K562 (cell line): ENCODE data around the gene TGFBR3L. TPM values are rescaled to one million over a fixed set of nuclear protein-coding genes. Genes with fewer than 3 reads are reported as not detected.

Source experiments
- CEBPG ChIP-seq, 3 experiments: fragments of 200-800 bp in 1 of 3; sonication (Bioruptor generic) in 1 of 3; sonication (generic) in 1 of 3; formaldehyde crosslinking in 1 of 3; IDR thresholded peaks in 2 of 3; conservative IDR thresholded peaks in 1 of 3; 2 replicates each; pipeline versions ENCODE4 v1.6.1 to v1.8.0; 2016 to 2022; ENCODE audit warnings: missing compliant biosample characterization in 2 of 3, missing genetic modification characterization in 2 of 3, mild to moderate bottlenecking in 1 of 3, missing genetic modification reagents in 1 of 3
- DDX20 ChIP-seq: fragments of 450-650 bp; IDR thresholded peaks from 2 replicates; pipeline ENCODE4 v1.6.1; 2016; ENCODE audit warnings: missing genetic modification characterization, low read depth, mild to moderate bottlenecking, missing compliant biosample characterization, moderate library complexity
- EZH2 ChIP-seq: IDR thresholded peaks from 2 replicates; pipeline ENCODE4 v1.6.1; 2012; ENCODE audit warnings: low read depth, mild to moderate bottlenecking, inconsistent platforms, low read length, borderline replicate concordance
- FOXK2 ChIP-seq, 2 experiments: fragments of 450-650 bp; IDR thresholded peaks in 1 of 2; conservative IDR thresholded peaks in 1 of 2; 2 replicates each; pipeline ENCODE4 v1.6.1; 2016; ENCODE audit warnings: low read depth in 2 of 2, mild to moderate bottlenecking in 1 of 2
- FOXP1 ChIP-seq: sonication (generic); formaldehyde crosslinking; IDR thresholded peaks from 2 replicates; pipeline ENCODE4 v1.8.0; 2022; ENCODE audit warnings: mild to moderate bottlenecking, missing genetic modification reagents
- NR2F6 ChIP-seq: fragments of 450-650 bp; formaldehyde crosslinking; IDR thresholded peaks from 2 replicates; pipeline ENCODE4 v1.4.0; 2020; ENCODE audit warnings: mild to moderate bottlenecking
- POLR2AphosphoS5 ChIP-seq: IDR thresholded peaks from 2 replicates; pipeline ENCODE4 v1.6.1; 2011; ENCODE audit warnings: mild to moderate bottlenecking, low read depth, low read length, moderate library complexity; ENCODE audit not compliant: control insufficient read depth, insufficient read depth
- POLR2G ChIP-seq: fragments of 200-400 bp; formaldehyde crosslinking; IDR thresholded peaks from 2 replicates; pipeline ENCODE4 v1.6.1; 2017; ENCODE audit warnings: low read depth, mild to moderate bottlenecking, antibody characterized with exemption, low read length, moderate library complexity
- PRPF4 ChIP-seq: fragments of 200-400 bp; formaldehyde crosslinking; IDR thresholded peaks from one replicate; pipeline ENCODE4 v1.6.1; 2017; ENCODE audit warnings: low read length, low read depth, mild to moderate bottlenecking; ENCODE audit not compliant: insufficient read depth, poor library complexity, severe bottlenecking
- ZNF740 ChIP-seq, 3 experiments: fragments of 200-800 bp in 1 of 3; sonication (Bioruptor generic) in 1 of 3; sonication (generic) in 1 of 3; formaldehyde crosslinking in 1 of 3; IDR thresholded peaks; 2 replicates each; pipeline versions ENCODE4 v1.6.1 to v1.8.0; 2016 to 2022; ENCODE audit warnings: mild to moderate bottlenecking in 2 of 3, missing compliant biosample characterization in 2 of 3, missing genetic modification characterization in 2 of 3, missing genetic modification reagents in 1 of 3
- polyA plus RNA-seq, 8 experiments: library from polyadenylated mRNA; depleted of rRNA in 4 of 8; stranded (reverse) in 5 of 8; unstranded in 3 of 8; fragments of >200 nt; fragmentation: Nextera tagmentation in 2 of 8; fragmentation: Illumina TruSeq in 1 of 8; extraction: Ambion mirVana in 2 of 8; extraction: Trizol in 1 of 8; gene quantifications; 2 replicates each; pipeline versions ENCODE4 v1.2.1 to v1.2.3, GENCODE V29; 2011 to 2014; ENCODE audit warnings: inconsistent platforms in 1 of 8, missing spikeins in 1 of 8
- total RNA-seq, 7 experiments: library from RNA; depleted of rRNA in 6 of 7; stranded (reverse); fragments of >200 nt in 6 of 7; fragmentation: Illumina TruSeq in 2 of 7; extraction: Trizol in 2 of 7; gene quantifications; 2 replicates each; pipeline versions ENCODE4 v1.2.1 to v1.2.3, GENCODE V29; 2011 to 2021; ENCODE audit warnings: low replicate concordance in 1 of 7
- TF ChIP-seq, protein P1 (sequence below): conservative IDR thresholded peaks from 2 replicates; pipeline ENCODE4 v1.6.1; 2011; ENCODE audit warnings: low read depth, mild to moderate bottlenecking, low read length; ENCODE audit not compliant: control insufficient read depth
- TF ChIP-seq, protein P2 (sequence below): fragments of 450-650 bp; formaldehyde crosslinking; IDR thresholded peaks from 2 replicates; pipeline ENCODE4 v1.4.0; 2020; ENCODE audit warnings: mild to moderate bottlenecking, mixed read lengths
- TF ChIP-seq, protein P3 (sequence below): sonication (generic); formaldehyde crosslinking; IDR thresholded peaks from 2 replicates; pipeline ENCODE4 v1.8.0; 2023; ENCODE audit warnings: missing genetic modification reagents, mild to moderate bottlenecking, borderline replicate concordance

TGFBR3L gene
- total and polyA plus RNA-seq, 9 of the 15 experiments (the other 6 are each of a cell fraction or from before 2014, with no cell fraction given), result not detected

DNA sequence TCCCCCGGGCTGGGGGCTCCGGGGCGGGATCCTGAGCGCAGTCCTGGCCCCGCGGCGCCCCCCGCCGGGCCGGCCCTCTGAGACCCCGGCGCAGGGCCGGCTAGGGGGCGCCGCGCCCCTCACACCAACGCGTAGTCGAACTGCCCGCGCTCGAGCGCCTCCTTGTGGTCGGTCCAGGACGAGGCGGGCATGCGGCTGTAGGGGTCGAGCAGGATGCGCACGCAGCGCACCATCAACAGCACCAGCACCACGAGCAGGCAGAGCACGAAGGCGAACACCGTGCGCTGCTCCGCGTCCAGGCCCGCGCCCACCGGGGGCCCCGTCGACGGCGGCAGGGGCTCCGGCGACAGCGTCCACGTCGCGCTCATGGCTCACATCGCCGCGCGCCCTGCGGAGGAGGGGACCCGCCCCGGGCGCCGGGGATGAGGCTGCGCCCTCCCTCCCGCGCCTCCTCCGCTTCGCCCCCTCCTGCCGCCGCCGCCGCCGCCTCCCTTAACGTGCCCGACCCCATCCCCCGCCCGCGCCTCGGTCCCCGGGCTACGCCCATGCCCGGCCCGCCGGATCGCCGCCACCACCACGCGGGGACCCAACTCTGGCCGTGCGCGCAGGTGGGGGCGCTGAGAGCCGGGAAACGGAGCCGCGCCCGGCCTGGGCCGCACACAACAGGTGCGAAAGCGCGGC lies 10.7 kb downstream of the TGFBR3L start (continued):
- TF ChIP-seq, protein P1, sequence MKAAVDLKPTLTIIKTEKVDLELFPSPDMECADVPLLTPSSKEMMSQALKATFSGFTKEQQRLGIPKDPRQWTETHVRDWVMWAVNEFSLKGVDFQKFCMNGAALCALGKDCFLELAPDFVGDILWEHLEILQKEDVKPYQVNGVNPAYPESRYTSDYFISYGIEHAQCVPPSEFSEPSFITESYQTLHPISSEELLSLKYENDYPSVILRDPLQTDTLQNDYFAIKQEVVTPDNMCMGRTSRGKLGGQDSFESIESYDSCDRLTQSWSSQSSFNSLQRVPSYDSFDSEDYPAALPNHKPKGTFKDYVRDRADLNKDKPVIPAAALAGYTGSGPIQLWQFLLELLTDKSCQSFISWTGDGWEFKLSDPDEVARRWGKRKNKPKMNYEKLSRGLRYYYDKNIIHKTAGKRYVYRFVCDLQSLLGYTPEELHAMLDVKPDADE, result no peak; the same call in 1 of the 2 replicates
- TF ChIP-seq POLR2AphosphoS5 (no peak), PRPF4 (no peak), FOXK2 (conservative IDR thresholded peaks at IDR 0.05 in 1 of 2, IDR thresholded peaks at IDR 0.05 in 1 of 2; ENCODE audit: low read depth in 2 of 2) (no peak), NR2F6 (CRISPR knock-in tag) (no peak), ZNF740 (CRISPR knock-in tag; IDR thresholded peaks at IDR 0.05) (peak; percentile 72), ZNF740 (tag; IDR thresholded peaks at IDR 0.05) (no peak), POLR2G (peak; percentile 78), FOXP1 (peak; percentile 89), EZH2 (no peak), DDX20 (tag) (no peak), CEBPG (CRISPR knock-in tag; IDR thresholded peaks at IDR 0.05) (no peak; the same call in 1 of the 2 replicates), CEBPG (tag; conservative IDR thresholded peaks at IDR 0.05 in 1 of 2, IDR thresholded peaks at IDR 0.05 in 1 of 2) (no peak)
- TF ChIP-seq, protein P2, sequence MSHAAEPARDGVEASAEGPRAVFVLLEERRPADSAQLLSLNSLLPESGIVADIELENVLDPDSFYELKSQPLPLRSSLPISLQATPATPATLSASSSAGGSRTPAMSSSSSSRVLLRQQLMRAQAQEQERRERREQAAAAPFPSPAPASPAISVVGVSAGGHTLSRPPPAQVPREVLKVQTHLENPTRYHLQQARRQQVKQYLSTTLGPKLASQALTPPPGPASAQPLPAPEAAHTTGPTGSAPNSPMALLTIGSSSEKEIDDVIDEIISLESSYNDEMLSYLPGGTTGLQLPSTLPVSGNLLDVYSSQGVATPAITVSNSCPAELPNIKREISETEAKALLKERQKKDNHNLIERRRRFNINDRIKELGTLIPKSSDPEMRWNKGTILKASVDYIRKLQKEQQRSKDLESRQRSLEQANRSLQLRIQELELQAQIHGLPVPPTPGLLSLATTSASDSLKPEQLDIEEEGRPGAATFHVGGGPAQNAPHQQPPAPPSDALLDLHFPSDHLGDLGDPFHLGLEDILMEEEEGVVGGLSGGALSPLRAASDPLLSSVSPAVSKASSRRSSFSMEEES, result no peak
- TF ChIP-seq, protein P3, sequence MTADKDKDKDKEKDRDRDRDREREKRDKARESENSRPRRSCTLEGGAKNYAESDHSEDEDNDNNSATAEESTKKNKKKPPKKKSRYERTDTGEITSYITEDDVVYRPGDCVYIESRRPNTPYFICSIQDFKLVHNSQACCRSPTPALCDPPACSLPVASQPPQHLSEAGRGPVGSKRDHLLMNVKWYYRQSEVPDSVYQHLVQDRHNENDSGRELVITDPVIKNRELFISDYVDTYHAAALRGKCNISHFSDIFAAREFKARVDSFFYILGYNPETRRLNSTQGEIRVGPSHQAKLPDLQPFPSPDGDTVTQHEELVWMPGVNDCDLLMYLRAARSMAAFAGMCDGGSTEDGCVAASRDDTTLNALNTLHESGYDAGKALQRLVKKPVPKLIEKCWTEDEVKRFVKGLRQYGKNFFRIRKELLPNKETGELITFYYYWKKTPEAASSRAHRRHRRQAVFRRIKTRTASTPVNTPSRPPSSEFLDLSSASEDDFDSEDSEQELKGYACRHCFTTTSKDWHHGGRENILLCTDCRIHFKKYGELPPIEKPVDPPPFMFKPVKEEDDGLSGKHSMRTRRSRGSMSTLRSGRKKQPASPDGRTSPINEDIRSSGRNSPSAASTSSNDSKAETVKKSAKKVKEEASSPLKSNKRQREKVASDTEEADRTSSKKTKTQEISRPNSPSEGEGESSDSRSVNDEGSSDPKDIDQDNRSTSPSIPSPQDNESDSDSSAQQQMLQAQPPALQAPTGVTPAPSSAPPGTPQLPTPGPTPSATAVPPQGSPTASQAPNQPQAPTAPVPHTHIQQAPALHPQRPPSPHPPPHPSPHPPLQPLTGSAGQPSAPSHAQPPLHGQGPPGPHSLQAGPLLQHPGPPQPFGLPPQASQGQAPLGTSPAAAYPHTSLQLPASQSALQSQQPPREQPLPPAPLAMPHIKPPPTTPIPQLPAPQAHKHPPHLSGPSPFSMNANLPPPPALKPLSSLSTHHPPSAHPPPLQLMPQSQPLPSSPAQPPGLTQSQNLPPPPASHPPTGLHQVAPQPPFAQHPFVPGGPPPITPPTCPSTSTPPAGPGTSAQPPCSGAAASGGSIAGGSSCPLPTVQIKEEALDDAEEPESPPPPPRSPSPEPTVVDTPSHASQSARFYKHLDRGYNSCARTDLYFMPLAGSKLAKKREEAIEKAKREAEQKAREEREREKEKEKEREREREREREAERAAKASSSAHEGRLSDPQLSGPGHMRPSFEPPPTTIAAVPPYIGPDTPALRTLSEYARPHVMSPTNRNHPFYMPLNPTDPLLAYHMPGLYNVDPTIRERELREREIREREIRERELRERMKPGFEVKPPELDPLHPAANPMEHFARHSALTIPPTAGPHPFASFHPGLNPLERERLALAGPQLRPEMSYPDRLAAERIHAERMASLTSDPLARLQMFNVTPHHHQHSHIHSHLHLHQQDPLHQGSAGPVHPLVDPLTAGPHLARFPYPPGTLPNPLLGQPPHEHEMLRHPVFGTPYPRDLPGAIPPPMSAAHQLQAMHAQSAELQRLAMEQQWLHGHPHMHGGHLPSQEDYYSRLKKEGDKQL (CRISPR knock-in tag), result 0 out of 2 replicates have a peak, but pooled peaks have one; percentile 64
